GM19468 (cell line): ENCODE data around the gene UBE2G1.

Experiments used
- ATAC-seq: cut with Tn5 transposase; IDR thresholded peaks from one replicate; pipeline ENCODE4 v1.9.1; 2021; ENCODE audit warnings: mild to moderate bottlenecking, moderate library complexity, moderate number of reproducible peaks; ENCODE audit not compliant: unreplicated experiment; ENCODE audit errors: extremely low read depth

Gene UBE2G1

GRCh38 chr17:4221163-4221562, 145.3 kb downstream of the UBE2G1 start:
- no peak for ATAC-seq

DNA sequence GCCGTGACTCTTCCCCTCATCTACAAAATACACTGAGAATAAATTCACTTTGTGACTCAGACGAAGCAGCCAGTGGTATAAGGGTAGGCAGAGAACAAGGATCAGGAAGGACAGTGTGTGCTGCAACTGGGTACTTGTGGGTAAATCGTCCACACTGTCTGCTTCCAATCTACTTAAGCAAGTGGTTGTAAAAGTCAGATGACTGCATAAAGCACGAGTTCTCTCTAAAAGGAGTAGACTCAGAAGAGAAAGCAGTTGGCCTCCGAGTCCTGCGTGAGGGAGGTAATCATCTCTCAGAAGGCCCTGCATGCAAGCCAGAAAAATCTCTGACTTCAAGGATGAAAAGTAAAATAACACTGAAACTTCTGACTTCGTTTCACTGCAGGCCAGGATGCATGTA, 145.8 kb downstream of the UBE2G1 start:
- no peak for ATAC-seq
